ENCODE data around the gene SPRN. TPM values are rescaled to one million over a fixed set of nuclear protein-coding genes. Genes with fewer than 3 reads are reported as not detected.
"Not testable (repeated sequence)": the region's sequence is repeated elsewhere in the genome, so short reads cannot be mapped to it uniquely, and the experiment has no call there.

Gene SPRN, protein sequence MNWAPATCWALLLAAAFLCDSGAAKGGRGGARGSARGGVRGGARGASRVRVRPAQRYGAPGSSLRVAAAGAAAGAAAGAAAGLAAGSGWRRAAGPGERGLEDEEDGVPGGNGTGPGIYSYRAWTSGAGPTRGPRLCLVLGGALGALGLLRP
- total RNA-seq: not detected

DNA sequence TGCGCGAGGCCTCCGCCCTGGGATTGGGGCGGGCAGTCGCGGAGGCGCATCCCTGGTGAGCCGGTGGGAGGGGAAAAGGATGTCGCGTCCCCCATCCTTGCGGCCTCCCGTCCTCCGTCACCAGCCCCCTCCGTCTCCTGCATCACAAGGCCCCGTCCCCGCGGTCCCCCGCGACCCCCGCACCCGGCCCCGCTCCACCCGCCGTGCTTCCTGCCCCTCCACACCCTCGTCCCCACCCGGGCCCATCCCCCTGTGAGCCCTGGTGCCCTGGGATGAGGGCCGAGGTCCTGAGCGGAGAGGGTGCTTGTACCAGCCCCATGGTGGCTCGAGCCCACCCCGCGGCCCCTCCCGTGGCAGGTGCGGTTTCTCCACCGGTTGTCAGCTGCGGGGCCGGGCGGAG, at the start of gene SPRN:
SPRN (minus strand) TSS at position 25 of the 400 bp plus-strand sequence. CDS start 944 bp downstream, outside the sequence.
- H3K9me3 Mint-ChIP-seq; DNase-seq; H3K4me1 Mint-ChIP-seq (ENCODE audit: low read depth); H3K27ac Mint-ChIP-seq; H3K27me3 Mint-ChIP-seq (ENCODE audit: low read depth); H3K36me3 Mint-ChIP-seq (ENCODE audit: insufficient read depth in 2 of 2): not testable (repeated sequence)
- ATAC-seq (replicated peaks in 1 of 2): peak in 1 of 2 donors; percentile 21
- H3K4me3 Mint-ChIP-seq: peak within 1 kb of the TSS; percentile 50 to 56

DNA sequence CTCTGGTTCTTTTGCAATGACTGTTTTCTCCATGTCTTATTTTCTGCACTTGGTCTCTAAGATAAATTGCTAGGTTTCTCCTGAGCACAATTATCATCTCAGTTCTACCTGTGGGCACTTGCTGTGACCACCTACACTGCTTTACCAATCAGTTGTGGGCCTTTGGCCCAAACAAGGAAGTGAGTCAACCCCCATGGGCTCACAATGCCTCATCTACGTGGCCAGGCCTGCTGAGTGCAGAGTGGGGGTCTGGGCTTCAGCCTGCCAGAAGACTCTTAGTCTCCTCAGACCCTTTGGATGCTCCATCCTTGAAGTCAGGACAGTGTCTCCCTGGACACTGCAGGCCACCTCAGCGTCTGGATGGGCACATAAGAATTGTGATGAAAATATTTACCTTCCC, 49.6 kb upstream of the SPRN start:
- Mint-ChIP-seq H3K27me3 (ENCODE audit: low read depth) (no peaks in the 10 kb centered on the region), H3K4me1 (ENCODE audit: low read depth) (peaks cover 19% of the 10 kb centered on the region), H3K9me3 (peaks cover 1 to 3% of the 10 kb centered on the region in 2 donors), H3K4me3 (no peak overlapping the region), H3K27ac (no peak overlapping the region), H3K36me3 (ENCODE audit: insufficient read depth in 2 of 2) (peaks cover 1 to 2% of the 10 kb centered on the region in 2 donors)
- ATAC-seq (replicated peaks in 1 of 2) (peak; percentile 57 to 74), DNase-seq (no peak)

DNA sequence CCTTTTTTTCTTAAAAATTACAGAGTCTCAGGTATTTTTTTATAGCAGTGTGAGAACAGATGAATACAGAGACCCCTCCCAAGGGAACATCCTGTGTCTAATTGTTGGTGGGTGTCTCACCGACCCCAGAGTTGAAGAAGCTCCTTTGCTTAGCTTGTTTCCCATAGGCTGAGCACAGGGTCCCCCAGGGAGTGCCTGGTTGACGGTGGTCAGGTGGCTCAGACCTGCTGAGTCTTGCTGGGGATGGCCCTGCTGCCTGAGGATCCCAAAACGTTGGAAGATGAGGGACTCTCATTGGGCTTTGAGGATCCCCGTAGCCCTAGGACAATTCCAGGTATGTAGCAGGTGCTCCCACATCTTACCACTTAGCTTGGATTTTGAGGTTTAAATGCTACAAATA, 48.8 kb upstream of the SPRN start:
- Mint-ChIP-seq H3K36me3 (ENCODE audit: insufficient read depth in 2 of 2) (peaks cover 2 to 3% of the 10 kb centered on the region in 2 donors), H3K27me3 (ENCODE audit: low read depth) (no peaks in the 10 kb centered on the region), H3K4me3 (no peak overlapping the region), H3K4me1 (ENCODE audit: low read depth) (peaks cover 19% of the 10 kb centered on the region), H3K27ac (no peak overlapping the region), H3K9me3 (peaks cover 1 to 4% of the 10 kb centered on the region in 2 donors)
- ATAC-seq (replicated peaks in 1 of 2) (no peak), DNase-seq (no peak)

DNA sequence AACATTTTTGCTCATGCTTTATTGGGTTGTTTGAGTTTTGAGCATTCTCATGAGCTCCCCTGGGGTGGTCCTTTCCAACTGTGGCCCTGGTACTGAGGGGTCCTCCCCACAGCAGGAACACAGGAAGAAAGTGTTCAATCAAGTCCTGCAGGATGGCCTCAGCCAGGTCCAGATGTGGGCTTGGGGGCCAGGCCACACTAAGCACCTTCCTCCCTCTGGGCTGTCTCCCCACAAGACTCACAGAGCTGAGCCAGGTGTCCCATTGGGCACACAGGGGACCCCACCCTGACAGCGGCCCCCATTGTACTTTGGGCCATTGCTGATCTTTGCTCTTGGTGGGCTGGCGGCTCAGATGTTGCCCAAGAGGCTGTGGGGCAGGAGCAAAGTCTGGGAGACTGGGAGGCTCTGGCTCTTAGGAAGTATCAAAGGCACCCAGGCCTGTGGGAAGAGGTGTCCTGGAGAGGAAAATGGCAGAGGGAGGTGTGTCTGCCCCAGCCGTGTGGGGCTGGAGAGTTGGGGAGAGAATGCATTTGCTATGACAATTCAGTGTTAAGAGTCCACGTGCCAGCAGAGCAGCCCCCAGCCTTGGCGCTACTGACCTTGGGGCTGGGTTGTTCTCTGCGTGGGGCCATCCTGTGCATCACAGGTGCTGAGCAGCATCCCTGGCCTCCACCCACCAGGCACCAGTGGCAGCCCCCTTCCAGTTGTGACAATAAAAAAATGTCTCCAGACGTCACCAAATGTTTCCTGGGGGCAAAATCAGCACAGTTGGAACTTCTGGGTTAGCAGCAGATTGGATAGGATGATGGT, 47.1 kb upstream of the SPRN start:
- ATAC-seq (replicated peaks in 1 of 2) (no peak), DNase-seq (no peak)
- no peaks in the 10 kb centered on the region for H3K27me3 Mint-ChIP-seq (ENCODE audit: low read depth)
- peaks cover 1 to 4% of the 10 kb centered on the region in 2 donors for H3K9me3 Mint-ChIP-seq
- peaks cover 2 to 5% of the 10 kb centered on the region in 2 donors for H3K36me3 Mint-ChIP-seq (ENCODE audit: insufficient read depth in 2 of 2)
- H3K27ac Mint-ChIP-seq: no peak overlapping the region
- peaks cover 19% of the 10 kb centered on the region for H3K4me1 Mint-ChIP-seq (ENCODE audit: low read depth)
- H3K4me3 Mint-ChIP-seq: no peak overlapping the region

DNA sequence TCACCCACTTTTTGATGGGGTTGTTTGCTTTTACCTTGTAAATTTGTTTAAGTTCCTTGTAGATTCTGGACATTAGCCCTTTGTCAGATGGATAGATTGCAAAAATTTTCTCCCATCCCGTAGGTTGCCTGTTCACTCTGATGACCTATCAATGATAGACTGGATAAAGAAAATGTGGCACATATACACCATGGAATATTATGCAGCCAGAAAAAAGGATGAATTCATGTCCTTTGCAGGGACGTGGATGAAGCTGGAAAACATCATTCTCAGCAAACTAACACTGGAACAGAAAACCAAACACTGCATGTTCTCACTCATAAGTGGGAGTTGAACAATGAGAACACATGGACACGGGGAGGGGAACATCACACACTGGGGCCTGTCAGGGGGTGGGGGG, 44.8 kb upstream of the SPRN start:
- H3K9me3 Mint-ChIP-seq; H3K4me3 Mint-ChIP-seq; DNase-seq; ATAC-seq (replicated peaks in 1 of 2); H3K27me3 Mint-ChIP-seq (ENCODE audit: low read depth); H3K36me3 Mint-ChIP-seq (ENCODE audit: insufficient read depth in 2 of 2); H3K27ac Mint-ChIP-seq; H3K4me1 Mint-ChIP-seq (ENCODE audit: low read depth): not testable (repeated sequence)

DNA sequence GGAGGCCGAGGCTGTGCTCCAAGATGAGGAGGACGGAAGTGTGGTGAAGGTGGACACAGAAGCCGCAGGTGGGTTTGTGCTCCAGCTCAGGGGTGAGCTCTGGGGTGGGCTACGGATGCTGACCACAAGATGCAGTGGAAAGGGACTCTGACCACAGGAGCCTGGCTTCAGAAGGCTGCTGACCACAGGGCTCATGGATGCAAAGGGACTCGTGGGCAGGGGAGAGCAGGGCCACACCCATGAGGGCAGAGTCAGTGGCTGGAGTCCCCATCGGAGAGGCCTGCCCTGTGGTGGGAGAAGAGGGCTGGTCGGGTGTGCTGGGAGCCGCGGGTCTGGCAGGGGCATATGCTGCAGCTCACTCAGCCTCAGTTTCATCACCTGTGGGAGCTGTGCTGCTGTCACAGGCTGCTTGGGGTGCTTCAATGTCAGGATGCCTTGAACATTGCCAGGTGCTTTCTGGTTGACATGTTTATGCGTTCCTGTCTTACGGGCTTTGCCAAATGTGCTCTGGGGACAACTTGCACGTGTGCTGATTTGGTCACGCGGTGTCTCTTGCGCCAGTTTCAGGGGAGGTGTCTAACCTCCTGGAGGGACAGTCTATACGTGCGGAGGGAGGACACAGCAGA, 43.0 kb upstream of the SPRN start:
- no peaks in the 10 kb centered on the region for H3K4me1 Mint-ChIP-seq (ENCODE audit: low read depth)
- DNase-seq (no peak), ATAC-seq (replicated peaks in 1 of 2) (no peak)
- no peak overlapping the region for H3K4me3 Mint-ChIP-seq
- peaks cover 0 to 4% of the 10 kb centered on the region in 2 donors for H3K9me3 Mint-ChIP-seq
- no peak overlapping the region for H3K27ac Mint-ChIP-seq
- no peaks in the 10 kb centered on the region for H3K27me3 Mint-ChIP-seq (ENCODE audit: low read depth)
- peaks cover 2 to 5% of the 10 kb centered on the region in 2 donors for H3K36me3 Mint-ChIP-seq (ENCODE audit: insufficient read depth in 2 of 2)

DNA sequence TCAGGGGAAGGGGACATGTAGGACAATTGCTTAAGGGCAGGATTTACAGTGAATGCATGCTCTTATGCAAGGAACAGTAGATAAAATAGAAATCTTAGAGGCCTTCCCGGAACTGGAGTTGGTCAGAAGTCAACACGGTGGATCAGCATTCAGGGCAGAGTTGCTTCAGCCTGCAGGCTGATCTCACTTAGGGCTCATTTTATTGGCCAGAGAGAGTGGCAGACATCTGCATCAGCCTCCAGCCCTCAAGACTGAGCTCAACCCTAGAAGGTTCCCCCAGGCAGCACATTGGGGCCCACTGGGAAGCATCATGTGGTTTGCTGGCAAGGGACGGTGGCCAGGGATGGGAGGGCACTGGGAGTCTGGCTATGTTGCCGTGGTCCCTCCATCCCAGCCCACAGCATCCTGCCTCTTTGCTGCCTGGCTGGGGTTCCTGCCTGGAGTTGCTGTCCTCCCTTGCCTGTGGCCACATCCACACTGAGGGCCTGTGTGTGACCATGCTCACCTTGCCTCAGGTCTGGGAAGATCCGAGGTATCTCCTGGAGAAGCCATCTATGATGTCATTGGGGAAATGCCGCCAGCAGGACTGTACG, 42.4 kb upstream of the SPRN start:
- ATAC-seq (replicated peaks in 1 of 2): no peak
- Mint-ChIP-seq H3K4me1 (ENCODE audit: low read depth) (no peaks in the 10 kb centered on the region), H3K9me3 (peaks cover 0 to 4% of the 10 kb centered on the region in 2 donors), H3K4me3 (no peak overlapping the region), H3K36me3 (ENCODE audit: insufficient read depth in 2 of 2) (peaks cover 2 to 5% of the 10 kb centered on the region in 2 donors), H3K27me3 (ENCODE audit: low read depth) (no peaks in the 10 kb centered on the region), H3K27ac (no peak overlapping the region)
- no peak for DNase-seq

DNA sequence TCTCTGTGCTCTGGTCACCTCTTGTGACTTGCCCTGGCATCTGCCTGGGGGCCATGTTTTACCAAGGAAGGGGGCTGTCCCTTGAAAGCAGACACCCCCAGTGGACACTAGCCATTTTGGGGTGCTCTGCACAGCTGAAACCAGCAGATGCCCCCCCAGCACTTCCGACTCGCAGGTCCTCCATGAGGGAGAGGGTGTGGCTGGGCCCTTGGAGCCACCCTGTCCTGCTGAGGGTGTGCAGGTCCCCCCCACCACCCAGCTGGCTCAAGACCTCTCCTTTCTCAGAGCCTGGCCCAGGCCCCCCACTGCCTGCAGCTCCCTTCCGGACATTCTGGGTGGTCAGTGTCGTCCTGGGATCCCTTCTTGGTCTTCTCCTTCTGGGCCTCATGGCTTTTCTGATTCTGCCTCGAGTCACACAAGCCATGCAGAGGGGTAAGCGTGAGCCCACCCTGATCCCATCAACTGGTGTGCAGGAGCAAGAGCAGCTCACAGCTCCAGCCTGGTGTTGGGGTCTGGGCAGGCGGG, 41.6 kb upstream of the SPRN start:
- DNase-seq: no peak

DNA sequence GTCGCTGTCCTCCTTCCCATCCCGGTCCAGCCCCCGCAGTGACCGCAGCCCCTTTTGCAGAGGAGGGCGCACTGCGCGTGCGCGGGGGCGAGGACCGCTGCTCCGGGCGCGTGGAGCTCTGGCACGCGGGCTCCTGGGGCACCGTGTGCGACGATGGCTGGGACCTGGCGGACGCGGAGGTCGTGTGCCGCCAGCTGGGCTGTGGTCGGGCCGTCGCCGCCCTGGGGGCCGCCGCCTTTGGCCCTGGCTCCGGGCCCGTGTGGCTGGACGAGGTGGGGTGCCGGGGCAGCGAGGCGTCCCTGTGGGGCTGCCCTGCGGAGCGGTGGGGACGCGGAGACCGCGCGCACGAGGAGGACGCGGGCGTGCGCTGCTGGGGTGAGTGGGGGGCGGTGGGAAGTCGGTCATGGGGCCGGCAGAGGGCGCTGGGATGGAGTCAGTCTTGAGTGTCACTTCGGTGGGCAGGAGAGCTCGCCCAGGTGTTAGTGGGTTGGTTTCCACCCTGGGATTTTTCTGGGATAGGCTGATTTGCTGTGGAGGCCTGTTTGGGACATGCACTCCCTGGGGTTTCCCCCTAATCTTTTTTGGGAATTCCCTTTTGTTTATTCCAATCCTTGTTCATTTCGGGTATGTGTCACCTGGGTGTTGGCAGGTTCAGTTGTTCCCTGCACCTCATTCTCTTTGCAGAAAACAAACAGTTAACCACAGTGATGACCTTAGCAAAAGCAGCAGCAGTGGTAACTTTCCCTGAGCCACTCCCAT, 40.9 kb upstream of the SPRN start:
- no peak for DNase-seq
- H3K27me3 Mint-ChIP-seq (ENCODE audit: low read depth): no peaks in the 10 kb centered on the region
- H3K27ac Mint-ChIP-seq: no peak overlapping the region
- H3K9me3 Mint-ChIP-seq: peaks cover 0 to 4% of the 10 kb centered on the region in 2 donors
- H3K4me1 Mint-ChIP-seq (ENCODE audit: low read depth): no peaks in the 10 kb centered on the region
- peaks cover 2 to 5% of the 10 kb centered on the region in 2 donors for H3K36me3 Mint-ChIP-seq (ENCODE audit: insufficient read depth in 2 of 2)
- ATAC-seq (replicated peaks in 1 of 2): peak in 1 of 2 donors; percentile 44
- no peak overlapping the region for H3K4me3 Mint-ChIP-seq

More for the DNA sequence above, 41.6 kb upstream of the SPRN start:
- Mint-ChIP-seq H3K4me1 (ENCODE audit: low read depth) (no peaks in the 10 kb centered on the region), H3K27ac (no peak overlapping the region), H3K27me3 (ENCODE audit: low read depth) (no peaks in the 10 kb centered on the region), H3K9me3 (peaks cover 0 to 4% of the 10 kb centered on the region in 2 donors), H3K36me3 (ENCODE audit: insufficient read depth in 2 of 2) (peaks cover 2 to 5% of the 10 kb centered on the region in 2 donors), H3K4me3 (no peak overlapping the region)
- ATAC-seq (replicated peaks in 1 of 2): no peak

DNA sequence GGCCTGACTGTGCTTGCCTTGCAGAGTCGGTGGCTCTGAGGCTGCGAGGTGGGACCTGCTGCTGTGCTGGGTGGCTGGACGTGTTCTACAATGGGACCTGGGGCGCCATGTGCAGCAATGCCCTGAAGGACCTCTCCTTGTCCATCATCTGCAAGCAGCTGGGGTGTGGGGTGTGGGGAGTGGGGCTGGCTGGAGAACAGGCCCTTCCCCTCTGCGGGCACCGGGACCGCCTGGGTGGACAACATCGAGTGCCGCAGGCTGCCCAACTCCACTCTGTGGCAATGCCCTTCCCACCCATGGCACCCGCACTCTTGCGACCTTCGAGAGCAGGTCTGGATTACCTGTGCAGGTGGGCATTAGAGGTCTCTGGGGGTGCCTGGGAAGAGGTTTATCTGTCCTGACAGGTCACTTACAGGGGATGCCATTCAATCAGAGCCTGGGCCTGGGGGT, 40.2 kb upstream of the SPRN start:
- Mint-ChIP-seq H3K27ac (no peak overlapping the region), H3K4me3 (no peak overlapping the region), H3K27me3 (ENCODE audit: low read depth) (no peaks in the 10 kb centered on the region), H3K9me3 (peaks cover 0 to 4% of the 10 kb centered on the region in 2 donors), H3K36me3 (ENCODE audit: insufficient read depth in 2 of 2) (peaks cover 0 to 3% of the 10 kb centered on the region in 2 donors), H3K4me1 (ENCODE audit: low read depth) (no peaks in the 10 kb centered on the region)
- no peak for ATAC-seq (replicated peaks in 1 of 2)
- DNase-seq: no peak

DNA sequence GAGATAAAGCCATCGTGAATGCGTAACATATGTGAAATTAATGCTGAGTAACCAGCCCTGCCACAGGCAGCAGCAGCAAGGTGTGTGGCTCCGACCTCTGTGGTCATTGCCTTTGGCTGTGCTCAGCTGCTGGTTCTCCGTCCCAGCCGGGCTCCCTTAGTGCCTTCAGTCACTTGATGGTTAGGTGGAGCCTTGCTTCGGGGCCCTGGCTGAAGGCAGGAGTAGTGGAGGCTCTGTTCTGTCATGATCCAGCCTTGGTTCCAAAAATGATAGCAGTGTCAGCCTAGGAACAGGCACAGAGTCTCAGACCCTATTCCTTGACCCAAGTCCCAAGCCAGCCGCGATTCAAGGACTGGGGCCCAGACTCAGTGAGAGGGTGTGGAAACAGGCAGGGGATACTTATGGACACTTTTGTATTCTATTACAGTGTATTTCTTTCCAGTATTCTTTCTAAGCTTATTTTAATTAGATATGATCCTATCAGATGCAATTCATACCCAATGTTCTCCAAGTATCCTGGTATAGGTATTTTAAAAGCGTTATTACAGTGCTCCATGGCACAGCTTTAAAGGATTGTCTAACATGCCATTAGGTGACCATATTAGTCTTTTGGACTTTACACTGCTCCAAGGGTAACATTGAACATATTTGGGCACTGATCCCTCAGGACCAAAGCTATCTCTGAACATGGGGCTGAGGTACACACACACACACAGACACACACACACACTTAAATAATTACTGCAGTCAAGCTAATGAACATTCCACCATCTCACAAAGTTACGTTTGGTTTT, 38.3 kb upstream of the SPRN start:
- no peak overlapping the region for H3K27ac Mint-ChIP-seq
- H3K4me1 Mint-ChIP-seq (ENCODE audit: low read depth): no peaks in the 10 kb centered on the region
- no peak overlapping the region for H3K4me3 Mint-ChIP-seq
- H3K27me3 Mint-ChIP-seq (ENCODE audit: low read depth): no peaks in the 10 kb centered on the region
- DNase-seq: no peak
- no peaks in the 10 kb centered on the region for H3K9me3 Mint-ChIP-seq
- no peak for ATAC-seq (replicated peaks in 1 of 2)
- no peaks in the 10 kb centered on the region for H3K36me3 Mint-ChIP-seq (ENCODE audit: insufficient read depth in 2 of 2)

DNA sequence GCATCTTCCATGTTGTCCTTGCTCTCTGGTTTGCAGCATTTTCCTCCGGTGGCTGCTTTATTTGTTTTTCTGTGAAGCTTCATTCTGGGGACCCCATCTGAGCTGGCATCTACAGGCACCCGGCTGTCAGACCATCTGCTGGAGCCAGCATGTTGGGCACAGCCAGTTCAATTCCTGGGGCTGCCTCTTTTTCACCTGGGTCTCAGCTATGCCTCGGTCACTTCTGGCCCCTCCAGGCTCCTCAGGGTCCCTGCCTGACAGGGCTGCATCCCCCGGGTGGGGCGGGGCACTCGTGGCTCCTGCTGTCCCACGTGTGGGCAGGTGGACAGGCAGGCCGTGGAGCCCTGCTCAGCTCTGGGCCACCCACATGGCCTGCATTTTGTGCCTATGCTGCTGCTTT, 37.4 kb upstream of the SPRN start:
- H3K27me3 Mint-ChIP-seq (ENCODE audit: low read depth): no peaks in the 10 kb centered on the region
- H3K27ac Mint-ChIP-seq: no peak overlapping the region
- ATAC-seq (replicated peaks in 1 of 2) (no peak), DNase-seq (no peak)
- no peaks in the 10 kb centered on the region for H3K4me1 Mint-ChIP-seq (ENCODE audit: low read depth)
- H3K9me3 Mint-ChIP-seq: no peaks in the 10 kb centered on the region
- H3K4me3 Mint-ChIP-seq: no peak overlapping the region
- H3K36me3 Mint-ChIP-seq (ENCODE audit: insufficient read depth in 2 of 2): no peaks in the 10 kb centered on the region

Data from activated T-cell treated with anti-CD3 and anti-CD28 coated beads, Interleukin-2, amount 50 U/mL, for 72 hours (primary cell).